CD4-positive, alpha-beta memory T cell (primary cell): ENCODE results near the gene TNNI2. TPM values are rescaled to one million over a fixed set of nuclear protein-coding genes. Genes with fewer than 3 reads are reported as not detected.

Experiments
- CTCF ChIA-PET: fragments of 350-600 bp; sonication (Branson Sonifier 250); formaldehyde crosslinking; loops from one replicate; lab custom pipeline; 2021; ENCODE audit warnings: inconsistent platforms; ENCODE audit not compliant: partially characterized antibody; lab: Charles Lee
- POLR2A ChIA-PET: fragments of 350-600 bp; sonication (Branson Sonifier 250); formaldehyde crosslinking; loops from one replicate; lab custom pipeline; 2021; ENCODE audit not compliant: partially characterized antibody; lab: Charles Lee
- DNase-seq, 5 donors: peaks; one replicate each; pipeline versions ENCODE4 v3.0.0 to v3.0.0-alpha.2; 2020 to 2022; ENCODE audit warnings: mixed read lengths in 1 of 5
- H3K27ac ChIP-seq: one replicate; pipeline ENCODE4 v1.7.0; 2013; ENCODE audit warnings: low read depth, low read length
- H3K27me3 ChIP-seq: 2 replicates; pipeline ENCODE4 v1.7.0; 2013; ENCODE audit warnings: mild to moderate bottlenecking, low read length, moderate library complexity; ENCODE audit not compliant: insufficient read depth
- H3K36me3 ChIP-seq: 2 replicates; pipeline ENCODE4 v1.7.0; 2013; ENCODE audit warnings: mild to moderate bottlenecking, low read length, moderate library complexity; ENCODE audit not compliant: insufficient read depth
- H3K4me1 ChIP-seq: 2 replicates; pipeline ENCODE4 v1.7.0; 2013; ENCODE audit warnings: mild to moderate bottlenecking, low read length, moderate library complexity; ENCODE audit not compliant: insufficient read depth
- H3K4me3 ChIP-seq, 2 donors: one replicate each; pipeline ENCODE4 v1.7.0; 2013; ENCODE audit warnings: low read length in 2 of 2, mild to moderate bottlenecking in 1 of 2
- H3K9me3 ChIP-seq, 2 donors: one replicate each; pipeline ENCODE4 v1.7.0; 2013; ENCODE audit warnings: low read length in 2 of 2, control low read depth in 1 of 2; ENCODE audit not compliant: control insufficient read depth in 1 of 2
- H3K27ac Mint-ChIP-seq, 7 donors: one replicate each; pipeline ENCODE4 v1.8.0; 2020 to 2021; ENCODE audit warnings: mixed read lengths in 7 of 7, mild to moderate bottlenecking in 6 of 7, inconsistent platforms in 3 of 7, moderate library complexity in 3 of 7
- H3K27me3 Mint-ChIP-seq, 2 donors: one replicate each; pipeline ENCODE4 v1.8.0; 2020 to 2021; ENCODE audit warnings: mixed read lengths in 2 of 2
- H3K36me3 Mint-ChIP-seq, 2 donors: one replicate each; pipeline ENCODE4 v1.8.0; 2020 to 2021; ENCODE audit warnings: mixed read lengths in 2 of 2, inconsistent platforms in 1 of 2, mild to moderate bottlenecking in 1 of 2
- H3K4me1 Mint-ChIP-seq, 4 donors: one replicate each; pipeline ENCODE4 v1.8.0; 2020 to 2021; ENCODE audit warnings: mixed read lengths in 4 of 4, mild to moderate bottlenecking in 1 of 4
- H3K4me3 Mint-ChIP-seq, 8 donors: one replicate each; pipeline ENCODE4 v1.8.0; 2020 to 2021; ENCODE audit warnings: mixed read lengths in 8 of 8, mild to moderate bottlenecking in 7 of 8, moderate library complexity in 6 of 8, inconsistent platforms in 3 of 8
- H3K9me3 Mint-ChIP-seq, 8 donors: one replicate each; pipeline ENCODE4 v1.8.0; 2020 to 2021; ENCODE audit warnings: mixed read lengths in 8 of 8, mild to moderate bottlenecking in 5 of 8, inconsistent platforms in 3 of 8, moderate library complexity in 1 of 8
- intact Hi-C: fragments of 100-400 bp; cut with micrococcal nuclease; formaldehyde crosslinking; loops from one replicate; pipeline ENCODE4 v1.15.1; 2023
- polyA plus RNA-seq, 2 donors: library from polyadenylated mRNA; unstranded; fragments of 300-500 nt; fragmentation: Illumina TruSeq; gene quantifications; one replicate each; pipeline ENCODE4 v1.2.3, GENCODE V29; 2021
- total RNA-seq, 2 experiments: library from RNA; stranded (reverse); gene quantifications; one replicate each; pipeline ENCODE4 v1.2.3, GENCODE V29; 2021

TNNI2 gene
- total and polyA plus RNA-seq, 4 experiments from 2014 or later: not detected

- ChIA-PET POLR2A (interaction anchor here (1.0 to 13.5 kb wide), 7 partner anchors 8 to 89 kb away, joined by 3 to 189 read pairs (median 10); partner anchors contain the start of gene PRR33), CTCF (interaction anchor here (0.9 to 3.3 kb wide), 6 partner anchors 11 to 155 kb away, joined by 3 to 12 read pairs (median 5); no protein-coding TSS in a partner anchor)
- Histone ChIP-seq H3K36me3 (no peaks in the 10 kb centered on the region), H3K27me3 (no peaks in the 10 kb centered on the region), H3K27ac (no peak overlapping the region), H3K9me3 (no peaks in the 10 kb centered on the region), H3K4me1 (peaks cover 82% of the 10 kb centered on the region), H3K4me3 (no peak overlapping the region)
- peaks cover 40 to 92% (median 65%) of the 10 kb centered on the region in 4 donors for H3K4me1 Mint-ChIP-seq
- H3K9me3 Mint-ChIP-seq: peaks cover 0 to 2% (median 0%) of the 10 kb centered on the region in 8 donors
- DNase-seq: no peak
- no peaks in the 10 kb centered on the region for H3K36me3 Mint-ChIP-seq
- no peaks in the 10 kb centered on the region for H3K27me3 Mint-ChIP-seq
- H3K27ac Mint-ChIP-seq: peak overlapping the region in 5 of 7 donors; percentile 32 to 88 (median 78)
- intact Hi-C loops: no loop called here
- H3K4me3 Mint-ChIP-seq: peak overlapping the region in 1 of 8 donors; percentile 72
Measured at GRCh38 chr11:1847006-1847735, 8.4 kb downstream of the TNNI2 start.

- H3K27ac ChIP-seq: no peak overlapping the region
- no peak overlapping the region for H3K4me3 Mint-ChIP-seq
- no peaks in the 10 kb centered on the region for H3K36me3 ChIP-seq
- peak overlapping the region in 5 of 7 donors; percentile 29 to 80 (median 37) for H3K27ac Mint-ChIP-seq
- no peak overlapping the region for H3K4me3 ChIP-seq
- H3K4me1 ChIP-seq: peaks cover 87% of the 10 kb centered on the region
- H3K36me3 Mint-ChIP-seq: peaks cover 0 to 4% of the 10 kb centered on the region in 2 donors
- DNase-seq: no peak
- no peaks in the 10 kb centered on the region for H3K27me3 ChIP-seq
- H3K27me3 Mint-ChIP-seq: no peaks in the 10 kb centered on the region
- H3K9me3 ChIP-seq: no peaks in the 10 kb centered on the region
- intact Hi-C loops: no loop called here
- POLR2A ChIA-PET: interaction anchor here (0.9 to 13.5 kb wide), 8 partner anchors 9 to 75 kb away, joined by 3 to 189 read pairs (median 5); partner anchors contain the start of gene PRR33
- H3K4me1 Mint-ChIP-seq: peaks cover 46 to 98% (median 73%) of the 10 kb centered on the region in 4 donors
- CTCF ChIA-PET: interaction anchor here (1.0 to 3.3 kb wide), 7 partner anchors 12 to 195 kb away, joined by 3 to 12 read pairs (median 4); no protein-coding TSS in a partner anchor
- H3K9me3 Mint-ChIP-seq: peaks cover 0 to 2% (median 0%) of the 10 kb centered on the region in 8 donors
Measured at GRCh38 chr11:1847926-1848639, 9.3 kb downstream of the TNNI2 start.

GRCh38 chr11:1848640-1849430, 10.1 kb downstream of the TNNI2 start:
- Mint-ChIP-seq H3K27ac (peak overlapping the region; percentile 72 to 98 (median 82)), H3K27me3 (no peaks in the 10 kb centered on the region), H3K9me3 (peaks cover 0 to 2% (median 0%) of the 10 kb centered on the region in 8 donors), H3K4me3 (peak overlapping the region in 5 of 8 donors; percentile 9 to 70 (median 46)), H3K36me3 (peaks cover 0 to 12% of the 10 kb centered on the region in 2 donors), H3K4me1 (peaks cover 43 to 91% (median 71%) of the 10 kb centered on the region in 4 donors)
- intact Hi-C loops: no loop called here
- no peak overlapping the region for H3K4me3 ChIP-seq
- H3K36me3 ChIP-seq: no peaks in the 10 kb centered on the region
- H3K27me3 ChIP-seq: no peaks in the 10 kb centered on the region
- H3K4me1 ChIP-seq: peaks cover 79% of the 10 kb centered on the region
- POLR2A ChIA-PET: interaction anchor here (0.9 to 13.5 kb wide), 9 partner anchors 8 to 551 kb away, joined by 3 to 189 read pairs (median 6); partner anchors contain the start of genes PRR33 and TSSC4
- H3K27ac ChIP-seq: no peak overlapping the region
- CTCF ChIA-PET: interaction anchor here (1.2 to 3.3 kb wide), 6 partner anchors 11 to 196 kb away, joined by 3 to 12 read pairs (median 4); no protein-coding TSS in a partner anchor
- no peak for DNase-seq
- no peaks in the 10 kb centered on the region for H3K9me3 ChIP-seq

- DNase-seq: no peak
- Mint-ChIP-seq H3K9me3 (no peaks in the 10 kb centered on the region), H3K4me1 (peaks cover 28 to 83% (median 57%) of the 10 kb centered on the region in 4 donors), H3K27me3 (no peaks in the 10 kb centered on the region), H3K4me3 (peak overlapping the region; percentile 81 to 99 (median 98)), H3K36me3 (peaks cover 0 to 17% of the 10 kb centered on the region in 2 donors), H3K27ac (peak overlapping the region; percentile 96 to 99 (median 98))
- Histone ChIP-seq H3K27me3 (no peaks in the 10 kb centered on the region), H3K36me3 (peaks cover 4% of the 10 kb centered on the region), H3K9me3 (no peaks in the 10 kb centered on the region), H3K4me3 (peak overlapping the region; percentile 39 to 95), H3K27ac (peak overlapping the region; percentile 77), H3K4me1 (peaks cover 76% of the 10 kb centered on the region)
- CTCF ChIA-PET: interaction anchor here (1.0 to 4.8 kb wide), 14 partner anchors 9 to 451 kb away, joined by 3 to 46 read pairs (median 4); partner anchors contain the start of genes SYT8 and TNNI2
- POLR2A ChIA-PET: interaction anchor here (0.6 to 13.5 kb wide), 17 partner anchors 8 to 300 kb away, joined by 3 to 189 read pairs (median 4); partner anchors contain the start of genes CTSD, MRPL23, PRR33 and TNNI2
- intact Hi-C loops: loop anchor here (1.0 to 5.0 kb wide), 4 partner anchors 13 to 66 kb away; partner anchors contain the start of genes TNNI2 and TNNT3
Measured at GRCh38 chr11:1851468-1852180, 12.8 kb downstream of the TNNI2 start.

- CTCF ChIA-PET: interaction anchor here (0.9 to 4.8 kb wide), 15 partner anchors 9 to 299 kb away, joined by 3 to 46 read pairs (median 4); partner anchors contain the start of genes MRPL23 and SYT8
- Histone ChIP-seq H3K9me3 (no peaks in the 10 kb centered on the region), H3K4me1 (peaks cover 82% of the 10 kb centered on the region), H3K4me3 (peak overlapping the region; percentile 39 to 95), H3K27me3 (no peaks in the 10 kb centered on the region), H3K36me3 (peaks cover 4% of the 10 kb centered on the region), H3K27ac (peak overlapping the region; percentile 77)
- H3K27me3 Mint-ChIP-seq: no peaks in the 10 kb centered on the region
- H3K4me1 Mint-ChIP-seq: peaks cover 25 to 77% (median 53%) of the 10 kb centered on the region in 4 donors
- no peaks in the 10 kb centered on the region for H3K9me3 Mint-ChIP-seq
- H3K4me3 Mint-ChIP-seq: peak overlapping the region; percentile 95 to 99 (median 98)
- H3K36me3 Mint-ChIP-seq: peaks cover 0 to 17% of the 10 kb centered on the region in 2 donors
- POLR2A ChIA-PET: interaction anchor here (0.6 to 13.5 kb wide), 13 partner anchors 8 to 449 kb away, joined by 3 to 189 read pairs (median 7); partner anchors contain the start of genes C11orf21, DUSP8, MRPL23 and PRR33
- intact Hi-C loops: loop anchor here (1.0 to 5.0 kb wide), 3 partner anchors 14 to 65 kb away; partner anchors contain the start of genes TNNI2 and TNNT3
- DNase-seq: no peak
- H3K27ac Mint-ChIP-seq: peak overlapping the region; percentile 96 to 99 (median 98)
Measured at GRCh38 chr11:1852271-1852876, 13.6 kb downstream of the TNNI2 start.
